AG04450 (cell line): ENCODE results near the gene APOBEC3B. TPM values are rescaled to one million over a fixed set of nuclear protein-coding genes. Genes with fewer than 3 reads are reported as not detected.
A peak's percentile ranks its signal among the peaks of the same experiment; 100 is the strongest.

Source experiments
- CTCF ChIA-PET: fragments of 300-600, 350-600 bp; formaldehyde crosslinking; extraction: SDS; loops from one replicate; lab custom pipeline; 2022; ENCODE audit warnings: antibody characterized with exemption, inconsistent platforms; lab: Charles Lee
- POLR2A ChIA-PET: fragments of 350-600 bp; formaldehyde crosslinking; extraction: SDS; loops from one replicate; lab custom pipeline; 2021; ENCODE audit warnings: antibody characterized with exemption, inconsistent platforms; lab: Yijun Ruan, JAX
- DNase-seq: peaks from one replicate; pipeline ENCODE4 v3.0.0-alpha.2; 2011; ENCODE audit warnings: low read depth, low spot score
- H3K27ac ChIP-seq: one replicate; pipeline ENCODE4 v1.5.1; 2012; ENCODE audit warnings: low read depth, low read length, control low read depth
- H3K27me3 ChIP-seq: one replicate; pipeline ENCODE4 v1.6.0; 2012; ENCODE audit warnings: low read length; ENCODE audit not compliant: control insufficient read depth, insufficient read depth
- H3K4me3 ChIP-seq: 2 replicates; pipeline ENCODE4 v1.5.1; 2011; ENCODE audit warnings: mild to moderate bottlenecking, low read depth, low read length, control low read depth
- H3K9me3 ChIP-seq: 2 replicates; pipeline ENCODE4 v1.5.1; 2012; ENCODE audit warnings: low read length; ENCODE audit not compliant: control insufficient read depth, insufficient read depth
- polyA plus RNA-seq: library from polyadenylated mRNA; depleted of rRNA; stranded (reverse); fragments of >200 nt; gene quantifications from 2 replicates; pipeline ENCODE4 v1.2.3, GENCODE V29; 2011
- TF ChIP-seq, protein P1 (sequence below): IDR thresholded peaks from 2 replicates; pipeline ENCODE4 v1.5.1; 2011; ENCODE audit warnings: low read depth, low read length, control low read depth, inconsistent platforms

Gene APOBEC3B
- polyA plus RNA-seq, 1 experiment = 12.5 TPM

- ChIA-PET POLR2A (interaction anchor here (0.6 kb wide), 1 partner anchor 208 kb away, joined by 5 read pairs; no protein-coding TSS in a partner anchor), CTCF (interaction anchor here (0.6 kb wide), 2 partner anchors 118 to 139 kb away, joined by 6 to 7 read pairs; no protein-coding TSS in a partner anchor)
- no peak for DNase-seq
- TF ChIP-seq, protein P1, sequence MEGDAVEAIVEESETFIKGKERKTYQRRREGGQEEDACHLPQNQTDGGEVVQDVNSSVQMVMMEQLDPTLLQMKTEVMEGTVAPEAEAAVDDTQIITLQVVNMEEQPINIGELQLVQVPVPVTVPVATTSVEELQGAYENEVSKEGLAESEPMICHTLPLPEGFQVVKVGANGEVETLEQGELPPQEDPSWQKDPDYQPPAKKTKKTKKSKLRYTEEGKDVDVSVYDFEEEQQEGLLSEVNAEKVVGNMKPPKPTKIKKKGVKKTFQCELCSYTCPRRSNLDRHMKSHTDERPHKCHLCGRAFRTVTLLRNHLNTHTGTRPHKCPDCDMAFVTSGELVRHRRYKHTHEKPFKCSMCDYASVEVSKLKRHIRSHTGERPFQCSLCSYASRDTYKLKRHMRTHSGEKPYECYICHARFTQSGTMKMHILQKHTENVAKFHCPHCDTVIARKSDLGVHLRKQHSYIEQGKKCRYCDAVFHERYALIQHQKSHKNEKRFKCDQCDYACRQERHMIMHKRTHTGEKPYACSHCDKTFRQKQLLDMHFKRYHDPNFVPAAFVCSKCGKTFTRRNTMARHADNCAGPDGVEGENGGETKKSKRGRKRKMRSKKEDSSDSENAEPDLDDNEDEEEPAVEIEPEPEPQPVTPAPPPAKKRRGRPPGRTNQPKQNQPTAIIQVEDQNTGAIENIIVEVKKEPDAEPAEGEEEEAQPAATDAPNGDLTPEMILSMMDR = no peak
- H3K27ac ChIP-seq = no peak overlapping the region
- H3K4me3 ChIP-seq = no peak overlapping the region
- peaks cover 30% of the 10 kb centered on the region for H3K27me3 ChIP-seq
- peaks cover 11% of the 10 kb centered on the region for H3K9me3 ChIP-seq
These were observed 10.4 kb upstream of the APOBEC3B start for GRCh38 chr22:38971791-38972190.

DNA sequence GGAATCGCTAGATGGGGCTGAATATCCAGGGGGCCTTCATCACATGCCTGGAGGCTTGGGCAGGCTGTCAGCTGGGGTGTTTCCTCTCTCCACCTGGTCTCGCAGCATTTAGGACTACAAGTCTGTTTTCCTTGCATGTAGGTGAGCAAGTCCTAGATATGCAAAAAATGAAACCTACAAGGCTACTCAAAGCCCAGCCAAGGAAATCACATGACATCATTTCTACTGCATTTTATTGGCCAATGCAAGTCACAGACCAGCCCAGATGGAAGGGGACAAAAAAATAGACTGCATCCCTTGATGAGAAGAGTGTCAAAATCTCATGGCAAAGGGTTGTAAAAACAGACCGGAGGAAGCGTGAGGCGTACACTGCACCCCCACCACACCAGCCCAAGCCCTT is 9.6 kb upstream of the APOBEC3B start:
- TF ChIP-seq, protein P1 = no peak
- Histone ChIP-seq H3K4me3 (no peak overlapping the region), H3K27ac (no peak overlapping the region), H3K9me3 (peaks cover 11% of the 10 kb centered on the region), H3K27me3 (peaks cover 22% of the 10 kb centered on the region)
- ChIA-PET CTCF (interaction anchor here (0.6 kb wide), 2 partner anchors 118 to 140 kb away, joined by 6 to 7 read pairs; no protein-coding TSS in a partner anchor), POLR2A (no interaction called here)
- no peak for DNase-seq

DNA sequence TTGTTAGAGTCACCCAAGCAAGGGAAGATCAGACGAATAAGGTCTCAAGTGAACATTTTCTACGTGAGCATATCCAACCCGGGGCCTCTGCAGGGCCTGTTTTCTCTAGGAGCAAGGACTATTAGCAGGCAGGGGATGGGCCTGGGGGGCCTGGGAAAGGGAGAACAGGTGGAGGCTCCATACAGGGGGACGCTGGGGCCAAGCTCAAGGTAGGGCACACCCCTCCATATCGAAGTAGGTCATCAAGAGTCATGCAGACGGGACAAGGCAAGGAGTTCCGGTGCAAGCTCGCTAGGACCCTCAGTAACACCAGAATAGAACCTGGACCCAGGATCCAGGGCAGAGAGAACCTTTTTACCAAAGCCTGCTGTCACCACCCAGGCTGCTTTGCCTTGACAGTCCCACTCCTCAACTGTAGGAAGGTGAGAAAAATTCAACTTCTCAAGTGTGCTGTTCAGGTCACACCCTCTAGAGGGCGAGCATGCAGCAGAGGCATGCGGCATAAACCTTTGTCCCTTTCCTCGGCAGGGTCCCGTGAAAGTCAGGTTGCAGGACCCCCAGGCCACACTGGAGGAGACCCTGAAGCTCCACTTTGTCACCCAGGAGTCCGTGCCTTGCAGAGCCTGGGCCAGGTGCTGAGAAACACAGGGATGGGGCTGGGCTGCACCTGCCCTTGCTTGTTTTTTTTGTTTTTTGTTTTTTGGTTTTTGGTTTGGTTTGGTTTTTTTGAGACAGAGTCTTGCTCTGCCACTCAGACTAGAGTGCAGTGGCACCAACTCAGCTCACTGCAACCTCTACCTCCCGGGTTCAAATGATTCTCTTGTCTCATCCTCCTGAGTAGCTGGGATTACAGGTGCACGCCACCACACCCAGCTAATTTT is 8.6 kb upstream of the APOBEC3B start:
- H3K27ac ChIP-seq = no peak overlapping the region
- peaks cover 11% of the 10 kb centered on the region for H3K9me3 ChIP-seq
- no peak for DNase-seq
- ChIA-PET CTCF (interaction anchor here (0.8 to 1.5 kb wide), 4 partner anchors 8 to 74 kb away, joined by 3 to 5 read pairs (median 4); partner anchors contain the start of gene APOBEC3B), POLR2A (no interaction called here)
- TF ChIP-seq, protein P1 = peak; percentile 90
- H3K4me3 ChIP-seq = no peak overlapping the region
- peaks cover 17% of the 10 kb centered on the region for H3K27me3 ChIP-seq

DNA sequence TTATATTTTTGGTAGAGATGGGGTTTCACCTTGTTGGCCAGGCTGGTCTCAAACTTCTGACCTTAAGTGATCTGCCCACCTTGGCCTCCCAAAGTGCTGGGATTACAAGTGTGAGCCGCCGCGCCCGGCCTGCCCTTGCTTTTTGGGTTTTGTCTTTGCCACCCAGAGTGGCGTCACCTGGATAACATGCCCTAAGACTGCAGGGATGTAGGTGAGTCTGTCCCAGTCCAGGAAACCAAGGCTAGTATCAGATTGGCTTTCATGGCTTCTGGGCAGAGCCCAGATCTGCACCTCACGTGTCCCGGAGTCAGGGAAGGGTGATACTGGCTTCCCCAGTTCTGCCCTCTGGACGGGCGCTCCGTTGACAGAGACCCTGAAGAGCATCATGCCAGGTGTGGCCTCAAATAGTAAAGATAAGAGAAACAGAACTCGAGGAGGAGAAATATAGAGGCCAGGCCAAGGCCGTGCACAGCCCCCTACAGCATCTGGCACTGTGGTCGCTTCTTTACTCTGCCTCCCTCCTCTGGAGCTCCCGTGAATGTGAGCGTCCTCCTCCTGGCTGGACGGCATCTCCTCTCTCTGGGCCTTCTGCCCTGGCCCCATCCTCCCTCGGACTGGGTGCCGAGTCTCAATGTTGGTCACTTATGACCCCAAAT is 7.8 kb upstream of the APOBEC3B start:
- ChIA-PET POLR2A (no interaction called here), CTCF (interaction anchor here (1.0 to 1.5 kb wide), 5 partner anchors 23 to 144 kb away, joined by 3 to 5 read pairs (median 4); no protein-coding TSS in a partner anchor)
- H3K9me3 ChIP-seq = peaks cover 11% of the 10 kb centered on the region
- TF ChIP-seq, protein P1 = no peak
- no peak for DNase-seq
- no peak overlapping the region for H3K27ac ChIP-seq
- H3K27me3 ChIP-seq = peaks cover 16% of the 10 kb centered on the region
- H3K4me3 ChIP-seq = no peak overlapping the region
